GM12878 (cell line): ENCODE data around the gene CCDC71L. TPM values are rescaled to one million over a fixed set of nuclear protein-coding genes. Genes with fewer than 3 reads are reported as not detected.

Experiments
- ATAC-seq: fragments of 200-7000 bp; cut with Tn5 transposase; 3 replicates; pipeline ENCODE4 v1.9.1; 2020; ENCODE audit warnings: mild to moderate bottlenecking, moderate library complexity
- BruUV-seq: library from RNA; stranded (reverse); fragments of 400-500 nt; replicated peaks from 2 replicates; lab custom pipeline; 2021; lab: Mats Ljungman, UMichigan
- CTCF ChIA-PET: fragments of 300-600 bp; sonication (Branson Sonifier 250); formaldehyde crosslinking; extraction: SDS; loops from one replicate; lab custom pipeline; 2021; ENCODE audit warnings: inconsistent platforms; lab: Yijun Ruan, JAX
- POLR2A ChIA-PET: fragments of 350-600 bp; formaldehyde crosslinking; extraction: SDS; loops from one replicate; lab custom pipeline; 2021; ENCODE audit warnings: inconsistent platforms; lab: Charles Lee
- RAD21 ChIA-PET: fragments of 300-600 bp; sonication (Branson Sonifier 250); formaldehyde crosslinking; loops from one replicate; lab custom pipeline; 2023; ENCODE audit warnings: antibody characterized with exemption; ENCODE audit not compliant: unreplicated experiment; lab: Charles Lee
- SMC1A ChIA-PET: fragments of 300-600 bp; sonication (Branson Sonifier 250); formaldehyde crosslinking; loops from one replicate; lab custom pipeline; 2023; ENCODE audit not compliant: unreplicated experiment, uncharacterized antibody; lab: Charles Lee
- DNase-seq: peaks from one replicate; pipeline ENCODE4 v3.0.0-alpha.2; 2011; ENCODE audit warnings: low read depth, low spot score
- FAIRE-seq: peaks from 3 replicates; lab custom pipeline; 2011; peaks lifted over from hg19 to GRCh38; lab: Jason Lieb, UNC
- H2AFZ ChIP-seq: 2 replicates; pipeline ENCODE4 v1.6.0; 2011; ENCODE audit warnings: low read depth, low read length, control low read depth; ENCODE audit not compliant: control insufficient read depth
- H3K27ac ChIP-seq: 2 replicates; pipeline ENCODE4 v1.5.1; 2011; ENCODE audit warnings: control low read depth; ENCODE audit not compliant: control insufficient read depth, insufficient read depth
- H3K27me3 ChIP-seq, 2 experiments: replicated peaks in 1 of 2; 2 replicates each; pipeline versions ENCODE4 v1.6.0 to v1.6.1; 2011; ENCODE audit warnings: low read length in 1 of 2; ENCODE audit not compliant: control insufficient read depth in 2 of 2, insufficient read depth in 2 of 2
- H3K36me3 ChIP-seq, 2 experiments: 2 replicates each; pipeline ENCODE4 v1.5.1; 2011; ENCODE audit warnings: low read length in 1 of 2; ENCODE audit not compliant: control insufficient read depth in 2 of 2, insufficient read depth in 2 of 2
- H3K4me1 ChIP-seq: 2 replicates; pipeline ENCODE4 v1.6.1; 2011; ENCODE audit warnings: mild to moderate bottlenecking, low read length, moderate library complexity, mixed read lengths; ENCODE audit not compliant: control insufficient read depth, insufficient read depth
- H3K4me2 ChIP-seq: 2 replicates; pipeline ENCODE4 v1.6.0; 2011; ENCODE audit warnings: control low read depth; ENCODE audit not compliant: control insufficient read depth, insufficient read depth
- H3K4me3 ChIP-seq: fragments of 200-600 bp; sonication (generic); 2 replicates; pipeline ENCODE4 v1.5.1; 2016
- H3K79me2 ChIP-seq: 2 replicates; pipeline ENCODE4 v1.6.0; 2011; ENCODE audit warnings: low read length; ENCODE audit not compliant: control insufficient read depth, insufficient read depth
- H3K9ac ChIP-seq: 2 replicates; pipeline ENCODE4 v1.8.0; 2011; ENCODE audit warnings: low read length, control low read depth, mixed read lengths; ENCODE audit not compliant: control insufficient read depth, insufficient read depth
- H3K9me3 ChIP-seq: replicated peaks from 3 replicates; pipeline ENCODE4 v1.5.1; 2011; ENCODE audit warnings: mild to moderate bottlenecking, low read length; ENCODE audit not compliant: control insufficient read depth, insufficient read depth
- H4K20me1 ChIP-seq: 2 replicates; pipeline ENCODE4 v1.6.0; 2011; ENCODE audit not compliant: control insufficient read depth, insufficient read depth
- CBFB ChIP-seq: IDR thresholded peaks from 2 replicates; pipeline ENCODE4 v1.6.1; 2016; ENCODE audit warnings: antibody characterized with exemption, low read depth
- CHD1 ChIP-seq: IDR thresholded peaks from 2 replicates; pipeline ENCODE4 v1.6.1; 2012; ENCODE audit warnings: low read depth, low read length, improper control_type of control experiment
- HDAC6 ChIP-seq: fragments of 200-600 bp; sonication (generic); IDR thresholded peaks from one replicate; pipeline ENCODE4 v1.8.0; 2017; ENCODE audit warnings: antibody characterized with exemption; ENCODE audit not compliant: unreplicated experiment
- PML ChIP-seq: IDR thresholded peaks from 2 replicates; pipeline ENCODE4 v1.6.1; 2012; ENCODE audit warnings: low read length, inconsistent platforms
- POLR2AphosphoS5 ChIP-seq: IDR thresholded peaks from 2 replicates; pipeline ENCODE4 v1.6.1; 2011; ENCODE audit warnings: mild to moderate bottlenecking, low read length, inconsistent platforms
- RELB ChIP-seq: fragments of 450-650 bp; IDR thresholded peaks from 2 replicates; pipeline ENCODE4 v1.6.1; 2017; ENCODE audit warnings: low read depth, mild to moderate bottlenecking, moderate library complexity
- SIN3A ChIP-seq: IDR thresholded peaks from 2 replicates; pipeline ENCODE4 v1.6.1; 2012; ENCODE audit warnings: low read depth, low read length, improper control_type of control experiment
- SP1 ChIP-seq: IDR thresholded peaks from one replicate; pipeline ENCODE4 v1.6.1; 2011; ENCODE audit warnings: low read depth, low read length
- ZNF217 ChIP-seq: fragments of 450-650 bp; IDR thresholded peaks from 2 replicates; pipeline ENCODE4 v1.6.1; 2017; ENCODE audit warnings: antibody characterized with exemption, mild to moderate bottlenecking
- WGBS: methylation state at CpG from one replicate; pipeline ENCODE4 v1.1.6; 2016; ENCODE audit warnings: low lambda C conversion rate; ENCODE audit not compliant: insufficient replicate concordance, insufficient coverage; ENCODE audit errors: missing lambda C conversion rate; 5-methylcytosine and 5-hydroxymethylcytosine counted together
- in situ Hi-C: fragments of 300-500 bp; cut with MboI; formaldehyde crosslinking; loops from 9 replicates; pipeline ENCODE4 v1.14.3; 2018; ENCODE audit warnings: mixed read lengths
- intact Hi-C: fragments of 100-400 bp; cut with micrococcal nuclease; formaldehyde crosslinking; loops from one replicate; pipeline ENCODE4 v1.14.2; 2022; ENCODE audit not compliant: unreplicated experiment
- polyA plus RNA-seq, 11 experiments: library from polyadenylated mRNA; depleted of rRNA in 4 of 11; unstranded in 6 of 11; stranded (reverse) in 5 of 11; fragments of >200 nt; fragmentation: Nextera tagmentation in 4 of 11; fragmentation: Illumina TruSeq in 1 of 11; extraction: Ambion mirVana in 4 of 11; extraction: Trizol in 1 of 11; gene quantifications; 1 replicate in 1 of 11; 2 replicates in 10 of 11; pipeline versions ENCODE4 v1.2.1 to v1.2.3, GENCODE V29; 2011 to 2016; ENCODE audit warnings: inconsistent platforms in 2 of 11, missing spikeins in 2 of 11, low read depth in 1 of 11
- total RNA-seq, 4 experiments: library from RNA; depleted of rRNA in 3 of 4; stranded (reverse); fragments of >200 nt in 3 of 4; fragmentation: Illumina TruSeq in 1 of 4; extraction: Trizol in 1 of 4; gene quantifications; 2 replicates each; pipeline versions ENCODE4 v1.2.1 to v1.2.3, GENCODE V29; 2013 to 2021
- TF ChIP-seq, protein P1 (sequence below): fragments of 450-650 bp; IDR thresholded peaks from 2 replicates; pipeline ENCODE4 v1.6.1; 2017; ENCODE audit warnings: mild to moderate bottlenecking, moderate library complexity

Gene CCDC71L
- total and polyA plus RNA-seq, 10 of the 15 experiments (the other 5 are each of a cell fraction or from before 2014, with no cell fraction given): 1.1 to 20.7 (median 3.8) TPM

GRCh38 chr7:106616708-106617051 lies 44.3 kb downstream of the CCDC71L start:
- Histone ChIP-seq H3K9me3 (peaks cover 2% of the 10 kb centered on the region; the same call in 2 of the 3 replicates), H3K4me3 (no peak overlapping the region), H3K4me2 (no peak overlapping the region), H3K4me1 (no peaks in the 10 kb centered on the region), H3K79me2 (no peaks in the 10 kb centered on the region), H3K27me3 (no peaks in the 10 kb centered on the region), H3K27ac (no peak overlapping the region), H2AFZ (no peak overlapping the region), H3K36me3 (no peaks in the 10 kb centered on the region), H4K20me1 (no peaks in the 10 kb centered on the region), H3K9ac (no peak overlapping the region)
- intact Hi-C loops (no loop called here), in situ Hi-C loops (no loop called here)
- ChIA-PET POLR2A (no interaction called here), SMC1A (no interaction called here), CTCF (no interaction called here), RAD21 (no interaction called here)
- TF ChIP-seq SP1: no peak
- DNase-seq (no peak), ATAC-seq (no peak), FAIRE-seq (no peak)
- no TSS peak for BruUV-seq

DNA sequence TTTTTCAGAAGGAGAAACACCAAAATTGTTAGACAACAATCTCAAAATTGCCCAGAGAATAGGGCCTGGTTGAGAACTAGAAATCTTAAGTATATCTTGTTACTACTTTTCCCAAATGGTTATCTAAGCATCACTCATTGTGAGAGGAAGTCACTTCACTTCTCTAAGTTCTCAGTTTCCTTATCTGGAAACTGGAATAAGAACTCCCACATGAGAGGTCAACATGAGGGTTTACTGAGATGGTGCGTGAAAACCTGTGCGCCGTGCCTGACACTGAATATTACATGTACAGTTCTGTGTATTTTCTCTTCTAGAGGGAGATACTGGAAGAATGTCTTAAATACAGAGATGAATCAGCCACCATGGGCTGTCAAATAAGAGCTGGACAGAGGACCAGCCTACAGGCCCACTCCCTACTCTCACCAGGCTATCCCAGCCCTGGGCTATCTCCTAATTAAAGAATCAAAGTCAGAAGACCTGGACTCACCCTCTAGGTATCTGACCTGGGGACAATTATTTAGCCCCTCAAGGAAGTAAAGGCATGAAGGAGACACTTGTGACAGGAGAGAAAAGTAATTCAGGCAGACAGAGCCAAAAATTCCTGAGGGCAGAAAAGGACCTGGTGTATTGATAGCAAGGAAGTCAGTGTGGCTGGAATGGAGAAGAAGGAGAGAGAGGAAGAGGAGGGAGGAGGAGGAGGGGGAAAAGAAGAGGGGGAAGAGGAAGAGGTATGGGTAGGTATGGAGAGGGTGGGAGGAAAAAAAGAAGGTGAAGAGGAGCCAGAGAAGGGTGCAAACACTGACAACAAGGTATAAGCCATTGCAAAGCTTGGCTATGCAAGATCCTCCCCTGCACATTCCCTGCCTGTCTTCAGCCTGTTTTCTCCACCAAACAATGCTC lies 44.9 kb downstream of the CCDC71L start:
- no TSS peak for BruUV-seq
- no peak overlapping the region for H2AFZ ChIP-seq
- SMC1A ChIA-PET: no interaction called here
- RAD21 ChIA-PET: no interaction called here
- H3K79me2 ChIP-seq: no peaks in the 10 kb centered on the region
- DNase-seq (no peak), ATAC-seq (no peak), FAIRE-seq (no peak)
- in situ Hi-C loops (no loop called here), intact Hi-C loops (no loop called here)
- no peaks in the 10 kb centered on the region for H3K36me3 ChIP-seq
- CTCF ChIA-PET: no interaction called here
- H3K4me3 ChIP-seq: no peak overlapping the region
- no peaks in the 10 kb centered on the region; the same call in 2 of the 3 replicates for H3K9me3 ChIP-seq
- H3K4me1 ChIP-seq: no peaks in the 10 kb centered on the region
- POLR2A ChIA-PET: no interaction called here
- H3K27ac ChIP-seq: no peak overlapping the region
- H3K27me3 ChIP-seq: no peaks in the 10 kb centered on the region
- H3K4me2 ChIP-seq: no peak overlapping the region
- H3K9ac ChIP-seq: no peak overlapping the region
- no peaks in the 10 kb centered on the region for H4K20me1 ChIP-seq
- WGBS: 90% methylated on average over 3 of the region's 3 CpGs
- TF ChIP-seq SIN3A (no peak), ZNF217 (no peak), HDAC6 (no peak), CHD1 (no peak), PML (no peak), RELB (no peak), POLR2AphosphoS5 (no peak), CBFB (no peak)
- TF ChIP-seq, protein P1, sequence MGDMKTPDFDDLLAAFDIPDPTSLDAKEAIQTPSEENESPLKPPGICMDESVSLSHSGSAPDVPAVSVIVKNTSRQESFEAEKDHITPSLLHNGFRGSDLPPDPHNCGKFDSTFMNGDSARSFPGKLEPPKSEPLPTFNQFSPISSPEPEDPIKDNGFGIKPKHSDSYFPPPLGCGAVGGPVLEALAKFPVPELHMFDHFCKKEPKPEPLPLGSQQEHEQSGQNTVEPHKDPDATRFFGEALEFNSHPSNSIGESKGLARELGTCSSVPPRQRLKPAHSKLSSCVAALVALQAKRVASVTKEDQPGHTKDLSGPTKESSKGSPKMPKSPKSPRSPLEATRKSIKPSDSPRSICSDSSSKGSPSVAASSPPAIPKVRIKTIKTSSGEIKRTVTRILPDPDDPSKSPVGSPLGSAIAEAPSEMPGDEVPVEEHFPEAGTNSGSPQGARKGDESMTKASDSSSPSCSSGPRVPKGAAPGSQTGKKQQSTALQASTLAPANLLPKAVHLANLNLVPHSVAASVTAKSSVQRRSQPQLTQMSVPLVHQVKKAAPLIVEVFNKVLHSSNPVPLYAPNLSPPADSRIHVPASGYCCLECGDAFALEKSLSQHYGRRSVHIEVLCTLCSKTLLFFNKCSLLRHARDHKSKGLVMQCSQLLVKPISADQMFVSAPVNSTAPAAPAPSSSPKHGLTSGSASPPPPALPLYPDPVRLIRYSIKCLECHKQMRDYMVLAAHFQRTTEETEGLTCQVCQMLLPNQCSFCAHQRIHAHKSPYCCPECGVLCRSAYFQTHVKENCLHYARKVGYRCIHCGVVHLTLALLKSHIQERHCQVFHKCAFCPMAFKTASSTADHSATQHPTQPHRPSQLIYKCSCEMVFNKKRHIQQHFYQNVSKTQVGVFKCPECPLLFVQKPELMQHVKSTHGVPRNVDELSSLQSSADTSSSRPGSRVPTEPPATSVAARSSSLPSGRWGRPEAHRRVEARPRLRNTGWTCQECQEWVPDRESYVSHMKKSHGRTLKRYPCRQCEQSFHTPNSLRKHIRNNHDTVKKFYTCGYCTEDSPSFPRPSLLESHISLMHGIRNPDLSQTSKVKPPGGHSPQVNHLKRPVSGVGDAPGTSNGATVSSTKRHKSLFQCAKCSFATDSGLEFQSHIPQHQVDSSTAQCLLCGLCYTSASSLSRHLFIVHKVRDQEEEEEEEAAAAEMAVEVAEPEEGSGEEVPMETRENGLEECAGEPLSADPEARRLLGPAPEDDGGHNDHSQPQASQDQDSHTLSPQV: no peak
